Loucy (cell line): Measurements from ENCODE around the gene NDUFB10.
A peak's percentile ranks its signal among the peaks of the same experiment; 100 is the strongest.

Source experiments
- H2AFZ ChIP-seq: fragments of 200-600 bp; sonication (generic); 2 replicates; pipeline ENCODE4 v1.6.0; 2016; ENCODE audit warnings: antibody characterized with exemption, mild to moderate bottlenecking, low read length, moderate library complexity
- H3F3A ChIP-seq: fragments of 200-600 bp; 2 replicates; pipeline ENCODE4 v1.6.0; 2016; ENCODE audit warnings: antibody characterized with exemption, low read depth, mild to moderate bottlenecking
- H3K27me3 ChIP-seq: fragments of 200-600 bp; sonication (generic); 2 replicates; pipeline ENCODE4 v1.6.1; 2014; ENCODE audit warnings: low read length, mild to moderate bottlenecking; ENCODE audit not compliant: insufficient read depth, poor library complexity, severe bottlenecking
- H3K36me3 ChIP-seq: fragments of 200-600 bp; sonication (generic); 2 replicates; pipeline ENCODE4 v1.6.1; 2016; ENCODE audit warnings: low read length; ENCODE audit not compliant: insufficient read depth
- H3K4me1 ChIP-seq: fragments of 200-600 bp; sonication (generic); 2 replicates; pipeline ENCODE4 v1.5.1; 2014; ENCODE audit warnings: low read length, mild to moderate bottlenecking; ENCODE audit not compliant: insufficient read depth, poor library complexity, severe bottlenecking
- H3K4me2 ChIP-seq: fragments of 200-600 bp; sonication (generic); 2 replicates; pipeline ENCODE4 v1.6.0; 2014; ENCODE audit warnings: antibody characterized with exemption, low read length, low read depth, mild to moderate bottlenecking; ENCODE audit not compliant: poor library complexity, severe bottlenecking
- H3K4me3 ChIP-seq: fragments of 200-600 bp; sonication (generic); 2 replicates; pipeline ENCODE4 v1.5.1; 2014; ENCODE audit warnings: low read length, mild to moderate bottlenecking, mixed read lengths; ENCODE audit not compliant: poor library complexity, severe bottlenecking
- H3K79me2 ChIP-seq: fragments of 200-600 bp; sonication (generic); 2 replicates; pipeline ENCODE4 v1.6.1; 2014; ENCODE audit warnings: low read length; ENCODE audit not compliant: insufficient read depth
- H3K9ac ChIP-seq: fragments of 200-600 bp; sonication (generic); 2 replicates; pipeline ENCODE4 v1.6.0; 2014; ENCODE audit warnings: mild to moderate bottlenecking, low read depth, low read length, moderate library complexity; ENCODE audit not compliant: poor library complexity, severe bottlenecking
- H3K9me2 ChIP-seq: fragments of 200-600 bp; sonication (generic); replicated peaks from 2 replicates; pipeline ENCODE4 v1.6.1; 2016; ENCODE audit warnings: low read depth, low read length, mixed read lengths
- H3K9me3 ChIP-seq: fragments of 200-600 bp; sonication (generic); 2 replicates; pipeline ENCODE4 v1.6.1; 2014; ENCODE audit warnings: mild to moderate bottlenecking, antibody characterized with exemption, low read length, low read depth; ENCODE audit not compliant: insufficient read depth
- H4K20me1 ChIP-seq: fragments of 200-600 bp; sonication (generic); 2 replicates; pipeline ENCODE4 v1.6.0; 2014; ENCODE audit warnings: antibody characterized with exemption, low read length, mild to moderate bottlenecking; ENCODE audit not compliant: insufficient read depth, poor library complexity, severe bottlenecking
- CTCF ChIP-seq: fragments of 200-600 bp; sonication (generic); conservative IDR thresholded peaks from 2 replicates; pipeline ENCODE4 v1.5.1; 2014; ENCODE audit warnings: mild to moderate bottlenecking, antibody characterized with exemption, low read length
- EZH2phosphoT487 ChIP-seq: fragments of 200-600 bp; IDR thresholded peaks from 2 replicates; pipeline ENCODE4 v1.6.1; 2018; ENCODE audit warnings: antibody characterized with exemption, mild to moderate bottlenecking, moderate library complexity, borderline replicate concordance

Gene NDUFB10

GRCh38 chr16:2005646-2006045 is 46.3 kb downstream of the NDUFB10 start:
- TF ChIP-seq EZH2phosphoT487 (no peak), CTCF (no peak)
- Histone ChIP-seq H3K9ac (peak overlapping the region; percentile 17), H3K79me2 (peaks cover 55% of the 10 kb centered on the region), H3K27me3 (no peaks in the 10 kb centered on the region), H3K36me3 (peaks cover 25% of the 10 kb centered on the region; the same call in 1 of the 2 replicates), H3K9me3 (no peaks in the 10 kb centered on the region), H3F3A (no peaks in the 10 kb centered on the region), H4K20me1 (peaks cover 21% of the 10 kb centered on the region), H2AFZ (no peak overlapping the region), H3K9me2 (no peaks in the 10 kb centered on the region), H3K4me2 (peak overlapping the region; percentile 95), H3K4me3 (no peak overlapping the region), H3K4me1 (peaks cover 10% of the 10 kb centered on the region)

- H4K20me1 ChIP-seq, result peaks cover 21% of the 10 kb centered on the region
- H3K4me1 ChIP-seq, result peaks cover 10% of the 10 kb centered on the region
- H3K27me3 ChIP-seq, result no peaks in the 10 kb centered on the region
- H3K9me2 ChIP-seq, result no peaks in the 10 kb centered on the region
- H3F3A ChIP-seq, result no peaks in the 10 kb centered on the region
- H3K79me2 ChIP-seq, result peaks cover 55% of the 10 kb centered on the region
- H3K4me3 ChIP-seq, result no peak overlapping the region
- TF ChIP-seq CTCF, result no peak
- TF ChIP-seq EZH2phosphoT487, result no peak
- H2AFZ ChIP-seq, result no peak overlapping the region
- no peaks in the 10 kb centered on the region for H3K9me3 ChIP-seq
- H3K36me3 ChIP-seq, result peaks cover 19% of the 10 kb centered on the region; the same call in 1 of the 2 replicates
- peak overlapping the region; percentile 17 for H3K9ac ChIP-seq
- peak overlapping the region; percentile 95 for H3K4me2 ChIP-seq
Observed at GRCh38 chr16:2006317-2006716, 47.0 kb downstream of the NDUFB10 start.

- Histone ChIP-seq H3K4me2 (peak overlapping the region; percentile 95), H3K9ac (peak overlapping the region; percentile 82), H3K27me3 (no peaks in the 10 kb centered on the region), H3K79me2 (peaks cover 55% of the 10 kb centered on the region), H3K9me3 (no peaks in the 10 kb centered on the region), H3K4me1 (peaks cover 10% of the 10 kb centered on the region), H3K36me3 (peaks cover 12% of the 10 kb centered on the region; the same call in 1 of the 2 replicates), H3F3A (no peaks in the 10 kb centered on the region), H4K20me1 (peaks cover 21% of the 10 kb centered on the region), H2AFZ (no peak overlapping the region), H3K9me2 (no peaks in the 10 kb centered on the region), H3K4me3 (peak overlapping the region; percentile 80)
- TF ChIP-seq CTCF (no peak), EZH2phosphoT487 (no peak)
Observed at GRCh38 chr16:2007081-2007836, 47.9 kb downstream of the NDUFB10 start.
